NCI-H2081 treated with DMSO at 0.1 percent for 48 hours (cell line): ENCODE measurements around the gene PTPRK.
"Not testable (repeated sequence)": the region's sequence is repeated elsewhere in the genome, so short reads cannot be mapped to it uniquely, and the experiment has no call there.

Experiments
- DNase-seq: peaks from one replicate; lab custom pipeline; 2025; lab: John Stamatoyannopoulos, UW

PTPRK gene

GRCh38 chr6:128005009-128005408 is 515.4 kb downstream of the PTPRK start:
- DNase-seq: no peak

- DNase-seq: no peak
These were observed 520.0 kb downstream of the PTPRK start for GRCh38 chr6:128000363-128000762.

GRCh38 chr6:127998985-127999384 is 521.4 kb downstream of the PTPRK start:
- DNase-seq: no peak

GRCh38 chr6:127997496-127998164 is 522.8 kb downstream of the PTPRK start:
- no peak for DNase-seq

DNA sequence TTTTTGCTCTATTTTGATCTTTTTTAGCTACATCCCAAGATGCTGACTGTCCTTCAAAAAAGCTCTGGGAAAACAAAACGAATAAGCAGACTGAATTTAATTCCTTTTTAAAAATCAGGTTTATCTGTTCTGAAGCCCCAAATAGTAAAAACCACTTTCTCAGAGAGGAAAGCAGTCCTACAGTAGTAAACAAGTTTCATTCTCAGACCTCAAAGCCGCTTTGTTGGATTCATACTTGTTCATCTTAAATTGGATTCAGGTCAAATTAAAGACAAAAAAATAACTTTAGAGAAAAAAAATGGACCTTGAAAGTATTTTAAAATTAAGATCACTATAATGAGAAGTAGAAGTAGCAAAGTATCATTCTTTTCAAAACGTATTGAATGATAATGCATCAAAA is 523.5 kb downstream of the PTPRK start:
- DNase-seq: no peak

DNA sequence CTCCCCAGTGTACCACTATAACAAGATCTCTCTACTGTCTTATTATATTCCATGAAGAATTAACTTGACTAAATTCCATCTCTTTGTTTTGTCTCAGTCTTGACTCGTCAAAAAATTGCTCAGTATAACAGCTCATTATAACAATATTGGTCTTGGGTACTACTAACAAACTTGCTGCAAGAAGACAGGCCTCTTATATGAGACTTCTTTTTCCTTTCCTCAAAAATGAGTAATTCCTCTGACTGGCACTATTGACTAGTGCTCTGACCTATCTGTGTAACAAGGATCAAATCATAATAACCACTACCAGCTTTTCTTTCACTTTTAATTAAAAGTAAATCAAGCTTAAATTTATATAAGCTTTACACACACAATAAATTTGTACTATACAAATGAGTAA is 528.3 kb downstream of the PTPRK start:
- no peak for DNase-seq

DNA sequence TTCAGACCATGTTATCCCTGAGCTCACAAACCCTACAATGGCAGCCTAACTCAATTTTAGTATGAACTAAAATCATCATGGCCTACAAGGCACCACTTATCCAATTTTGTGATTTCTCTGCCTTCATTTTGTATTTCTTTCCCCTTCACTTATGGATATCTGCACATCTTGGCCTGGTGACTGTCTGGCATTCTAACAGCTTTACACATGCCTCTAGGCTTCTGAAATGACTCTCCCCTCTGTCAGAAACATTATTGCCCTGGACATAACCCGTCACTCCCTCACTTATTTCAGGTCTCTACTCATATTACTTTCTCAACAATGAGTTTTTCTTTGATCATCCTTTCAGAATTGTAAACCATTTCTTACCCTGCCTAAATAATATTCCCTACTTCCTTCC is 530.3 kb downstream of the PTPRK start:
- no peak for DNase-seq

DNA sequence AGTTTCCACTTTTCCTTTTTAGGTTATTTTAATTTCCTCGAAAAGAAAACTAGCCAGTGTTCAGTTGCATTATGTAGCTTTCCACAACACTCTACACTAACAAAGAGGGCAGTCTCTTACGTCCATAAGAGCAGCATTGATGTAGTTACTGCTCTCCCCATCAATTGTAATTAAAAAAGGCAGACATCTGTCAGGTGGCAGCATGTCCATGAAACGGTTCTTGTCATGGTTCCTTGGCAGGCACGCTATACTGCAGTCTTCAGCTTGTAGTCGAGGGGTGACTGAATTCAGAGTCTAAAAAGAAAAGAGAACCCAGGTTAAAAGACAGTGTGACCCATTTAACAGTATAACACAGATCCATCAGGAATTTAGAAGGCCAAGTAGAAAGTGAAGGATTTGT is 539.4 kb downstream of the PTPRK start:
- DNase-seq: no peak

GRCh38 chr6:127978185-127978584 is 542.2 kb downstream of the PTPRK start:
- DNase-seq: not testable (repeated sequence)

DNA sequence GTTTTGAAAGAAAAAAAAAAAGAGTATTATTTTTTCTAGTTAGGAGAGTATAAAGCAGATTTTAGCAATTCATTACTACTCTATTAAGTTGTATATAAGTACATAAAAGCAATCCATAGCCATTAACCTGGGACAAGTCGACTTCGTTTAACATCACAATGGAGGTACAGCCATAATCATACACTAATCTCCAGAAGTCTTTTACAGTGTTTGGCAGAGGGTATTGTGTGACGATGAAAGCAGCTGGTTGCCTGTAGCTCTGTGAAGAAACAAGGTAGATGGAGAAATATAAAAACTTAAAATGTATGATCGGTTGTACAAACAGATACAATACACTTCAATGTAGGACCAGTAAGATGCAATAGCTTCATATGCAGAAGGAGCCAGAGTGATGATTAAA is 543.6 kb downstream of the PTPRK start:
- no peak for DNase-seq

GRCh38 chr6:127976111-127976510 is 544.3 kb downstream of the PTPRK start:
- DNase-seq: no peak

- no peak for DNase-seq
These were observed 547.6 kb downstream of the PTPRK start for GRCh38 chr6:127972815-127973214.

DNA sequence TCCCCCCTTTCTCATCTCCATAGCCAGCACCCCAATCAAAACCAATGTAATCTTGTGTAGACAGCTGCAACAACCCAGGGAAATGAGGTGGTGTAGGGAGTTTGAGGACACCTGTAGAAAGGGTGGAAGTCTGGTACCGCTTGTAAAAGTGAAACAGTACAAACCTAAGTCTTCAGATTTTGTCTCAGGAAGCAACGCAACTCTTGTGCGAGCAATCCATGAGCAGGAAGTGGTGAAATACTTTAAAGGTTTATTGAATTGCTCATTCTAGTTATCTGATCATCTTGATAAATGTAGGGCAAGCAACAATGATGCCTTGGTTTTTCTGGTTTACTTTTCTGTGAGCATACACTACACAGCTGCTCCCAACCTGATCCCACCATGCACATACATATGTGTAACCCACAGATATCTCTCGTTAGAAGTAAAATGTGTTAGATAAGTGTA is 548.4 kb downstream of the PTPRK start:
- DNase-seq: no peak

GRCh38 chr6:127971386-127971785 is 549.0 kb downstream of the PTPRK start:
- DNase-seq: no peak

DNA sequence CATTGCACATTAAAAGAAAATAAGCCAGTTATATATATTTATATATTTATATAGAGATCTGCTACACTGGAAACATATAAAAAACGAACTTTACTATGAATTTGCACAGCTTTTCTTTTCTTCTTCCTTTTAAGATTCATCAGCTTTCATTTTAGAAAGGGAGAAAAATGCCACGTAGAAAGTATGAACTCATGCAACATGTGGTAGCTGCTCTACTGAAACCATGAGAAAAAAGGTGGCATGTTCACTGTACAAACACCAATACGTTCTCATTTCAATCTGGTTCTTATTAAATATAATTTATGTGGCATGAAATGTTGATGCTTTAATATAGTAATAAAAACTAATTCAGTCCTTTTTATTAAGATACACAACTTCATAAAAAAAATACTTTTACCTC is 550.7 kb downstream of the PTPRK start:
- DNase-seq: no peak

- DNase-seq: no peak
These were observed 552.0 kb downstream of the PTPRK start for GRCh38 chr6:127968394-127968793.

GRCh38 chr6:127967708-127968107 is 552.7 kb downstream of the PTPRK start:
- no peak for DNase-seq

GRCh38 chr6:127966616-127967015 is 553.8 kb downstream of the PTPRK start:
- no peak for DNase-seq

- DNase-seq: no peak
These were observed 556.9 kb downstream of the PTPRK start for GRCh38 chr6:127963495-127963894.

GRCh38 chr6:127959869-127960268 is 560.5 kb downstream of the PTPRK start:
- DNase-seq: no peak

DNA sequence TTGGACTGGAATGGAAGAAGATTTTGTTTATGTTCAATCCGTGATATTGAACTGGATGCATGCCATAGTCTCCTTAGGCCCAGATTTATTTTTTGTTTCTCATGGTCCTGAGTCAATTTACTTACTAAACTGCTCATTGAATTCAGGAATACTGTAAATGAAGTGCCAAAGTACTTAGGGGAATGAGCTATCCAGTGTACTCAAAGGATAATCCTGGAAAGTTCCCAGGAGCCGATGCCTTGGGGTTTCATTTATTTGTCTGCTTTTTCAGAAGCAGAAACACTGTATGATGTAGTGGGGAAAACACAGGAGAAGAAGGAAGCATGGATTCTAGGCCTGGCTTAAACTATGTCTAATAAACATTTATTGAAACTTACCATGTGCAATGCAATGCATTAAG is 563.4 kb downstream of the PTPRK start:
- no peak for DNase-seq

DNA sequence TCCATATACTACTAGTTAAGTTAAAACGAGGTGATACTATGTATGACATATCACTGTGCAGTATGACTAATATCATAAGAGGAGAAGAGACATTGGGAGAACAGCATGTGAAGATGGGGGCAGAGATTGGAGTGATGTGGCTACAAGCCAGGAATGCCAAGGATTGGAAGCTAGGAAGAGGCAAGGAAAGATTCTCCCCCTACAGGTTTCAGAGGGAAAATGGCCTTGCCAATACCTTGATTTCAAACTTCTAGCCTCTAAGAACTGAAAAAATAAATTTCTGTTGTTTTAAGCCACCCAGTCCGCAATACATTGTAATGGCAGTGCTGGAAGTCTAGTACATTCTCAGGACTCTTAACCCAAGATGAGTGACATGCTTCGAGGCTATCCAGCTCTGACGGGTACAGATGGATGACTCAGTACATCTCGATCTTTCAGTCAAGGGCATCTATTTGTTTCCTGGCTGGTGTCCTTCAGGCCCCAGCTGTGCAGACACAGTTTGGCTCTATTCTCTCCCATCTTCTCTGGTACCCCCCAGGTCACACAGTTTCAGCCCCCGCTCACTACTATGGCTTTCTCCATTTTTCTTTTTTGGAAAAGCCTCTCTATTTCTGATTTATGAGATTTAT is 564.0 kb downstream of the PTPRK start:
- no peak for DNase-seq

DNA sequence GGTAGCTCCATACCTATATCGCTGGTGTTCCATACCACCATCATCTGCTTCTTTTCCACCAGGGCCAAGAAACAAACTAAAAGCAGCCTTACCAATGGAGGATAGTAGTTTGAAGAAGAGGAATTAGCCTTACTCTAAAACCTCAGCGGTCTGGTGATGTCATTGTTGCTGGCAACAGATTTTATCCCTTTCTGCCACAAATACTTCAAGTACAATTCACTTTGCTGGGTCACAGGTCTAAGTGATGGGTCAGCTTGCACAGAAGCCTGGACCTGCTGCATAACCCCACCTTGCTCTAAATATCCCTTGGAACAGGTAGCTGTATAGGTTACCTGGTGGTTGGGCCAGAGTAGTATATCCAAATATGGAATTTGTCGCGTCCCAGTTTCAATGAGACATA is 566.3 kb downstream of the PTPRK start:
- no peak for DNase-seq

- no peak for DNase-seq
These were observed 567.6 kb downstream of the PTPRK start for GRCh38 chr6:127952831-127953230.
